K562 (cell line): ENCODE results near the gene TBX1. TPM values are rescaled to one million over a fixed set of nuclear protein-coding genes. Genes with fewer than 3 reads are reported as not detected.

Source experiments
- CBFA2T3 ChIP-seq: fragments of 450-650 bp; IDR thresholded peaks from 2 replicates; pipeline ENCODE4 v1.6.1; 2017
- CCNT2 ChIP-seq: IDR thresholded peaks from 2 replicates; pipeline ENCODE4 v1.6.1; 2011; ENCODE audit warnings: borderline replicate concordance, low read depth, mild to moderate bottlenecking, moderate library complexity, mixed read lengths, low read length; ENCODE audit not compliant: insufficient read length; ENCODE audit errors: extremely low read depth
- GTF2B ChIP-seq: IDR thresholded peaks from 2 replicates; pipeline ENCODE4 v1.6.1; 2011; ENCODE audit not compliant: insufficient read length; ENCODE audit errors: extremely low read depth
- MIER1 ChIP-seq: fragments of 450-650 bp; IDR thresholded peaks from 2 replicates; pipeline ENCODE4 v1.6.1; 2016; ENCODE audit warnings: antibody characterized with exemption, mild to moderate bottlenecking, low read depth
- NFIX ChIP-seq: fragments of 250-450 bp; sonication (Bioruptor Pico); IDR thresholded peaks from 2 replicates; pipeline ENCODE4 v1.4.0; 2020; ENCODE audit warnings: low read depth, mild to moderate bottlenecking, moderate library complexity
- PTRF ChIP-seq: fragments of 450-650 bp; IDR thresholded peaks from 2 replicates; pipeline ENCODE4 v1.6.1; 2016; ENCODE audit warnings: mild to moderate bottlenecking, missing genetic modification characterization, missing compliant biosample characterization
- RBM22 ChIP-seq: fragments of 200-400 bp; formaldehyde crosslinking; IDR thresholded peaks from 2 replicates; pipeline ENCODE4 v1.6.1; 2018; ENCODE audit warnings: low read length, low read depth; ENCODE audit not compliant: poor library complexity, severe bottlenecking
- TOE1 ChIP-seq, 2 experiments: fragments of 450-650 bp in 1 of 2; sonication (generic) in 1 of 2; formaldehyde crosslinking in 1 of 2; IDR thresholded peaks; 2 replicates each; pipeline versions ENCODE4 v1.7.1 to v1.8.0; 2016 to 2022; ENCODE audit warnings: borderline replicate concordance in 2 of 2, mild to moderate bottlenecking in 2 of 2, antibody characterized with exemption in 1 of 2, inconsistent platforms in 1 of 2, low read depth in 1 of 2, missing genetic modification reagents in 1 of 2, moderate library complexity in 1 of 2
- UBTF ChIP-seq, 2 experiments: IDR thresholded peaks; 2 replicates each; pipeline ENCODE4 v1.6.1; 2012; ENCODE audit warnings: improper control_type of control experiment in 2 of 2, low read depth in 2 of 2, low read length in 2 of 2, borderline replicate concordance in 1 of 2
- XRCC4 ChIP-seq: IDR thresholded peaks from one replicate; pipeline ENCODE4 v1.6.1; 2011; ENCODE audit not compliant: insufficient read depth, insufficient read length; ENCODE audit errors: extremely low read depth
- ZBTB40 ChIP-seq, 2 experiments: fragments of 450-650 bp in 1 of 2; sonication (generic) in 1 of 2; formaldehyde crosslinking in 1 of 2; IDR thresholded peaks; 2 replicates each; pipeline versions ENCODE4 v1.7.1 to v1.9.0; 2016 to 2022; ENCODE audit warnings: inconsistent platforms in 1 of 2, mild to moderate bottlenecking in 1 of 2, missing genetic modification reagents in 1 of 2
- ZNF41 ChIP-seq: fragments of 250-450 bp; sonication (Bioruptor Pico); conservative IDR thresholded peaks from 2 replicates; pipeline ENCODE4 v1.4.0; 2020; ENCODE audit warnings: mild to moderate bottlenecking
- ZNF668 ChIP-seq: fragments of 250-450 bp; sonication (Bioruptor Pico); IDR thresholded peaks from 2 replicates; pipeline ENCODE4 v1.8.0; 2022; ENCODE audit warnings: mild to moderate bottlenecking, inconsistent platforms
- polyA plus RNA-seq, 8 experiments: library from polyadenylated mRNA; depleted of rRNA in 4 of 8; stranded (reverse) in 5 of 8; unstranded in 3 of 8; fragments of >200 nt; fragmentation: Nextera tagmentation in 2 of 8; fragmentation: Illumina TruSeq in 1 of 8; extraction: Ambion mirVana in 2 of 8; extraction: Trizol in 1 of 8; gene quantifications; 2 replicates each; pipeline versions ENCODE4 v1.2.1 to v1.2.3, GENCODE V29; 2011 to 2014; ENCODE audit warnings: inconsistent platforms in 1 of 8, missing spikeins in 1 of 8
- total RNA-seq, 7 experiments: library from RNA; depleted of rRNA in 6 of 7; stranded (reverse); fragments of >200 nt in 6 of 7; fragmentation: Illumina TruSeq in 2 of 7; extraction: Trizol in 2 of 7; gene quantifications; 2 replicates each; pipeline versions ENCODE4 v1.2.1 to v1.2.3, GENCODE V29; 2011 to 2021; ENCODE audit warnings: low replicate concordance in 1 of 7

Gene TBX1
- total and polyA plus RNA-seq, 9 of the 15 experiments (the other 6 are each of a cell fraction or from before 2014, with no cell fraction given): 0.07 to 35.0 (median 3.9) TPM

GRCh38 chr22:19770349-19771220 lies 10.0 kb downstream of the TBX1 start (continued):
- no peak for TF ChIP-seq TOE1 (IDR thresholded peaks at IDR 0.05; ENCODE audit: borderline replicate concordance)
- TF ChIP-seq TOE1 (CRISPR knock-in tag; IDR thresholded peaks at IDR 0.05; ENCODE audit: borderline replicate concordance, low read depth): no peak
- TF ChIP-seq GTF2B: no peak
- TF ChIP-seq ZNF41 (CRISPR knock-in tag): no peak
- no peak for TF ChIP-seq XRCC4
- no peak for TF ChIP-seq UBTF (IDR thresholded peaks at IDR 0.05; ENCODE audit: borderline replicate concordance in 1 of 2, low read depth in 2 of 2, low read length in 2 of 2)
- no peak for TF ChIP-seq PTRF (tag)
- TF ChIP-seq RBM22: no peak
- TF ChIP-seq NFIX (CRISPR knock-in tag): no peak
- no peak for TF ChIP-seq ZBTB40 (IDR thresholded peaks at IDR 0.05)
- TF ChIP-seq ZBTB40 (CRISPR knock-in tag; IDR thresholded peaks at IDR 0.05): peak; percentile 58; the same call in 1 of the 2 replicates
- TF ChIP-seq ZNF668 (CRISPR knock-in tag): no peak
- TF ChIP-seq CCNT2: no peak
- no peak for TF ChIP-seq MIER1
- no peak for TF ChIP-seq CBFA2T3
